GM21737 (cell line): ENCODE data around the gene LYST.

ENCODE experiments used
- ATAC-seq: cut with Tn5 transposase; IDR thresholded peaks from one replicate; pipeline ENCODE4 v1.9.1; 2021; ENCODE audit warnings: mild to moderate bottlenecking, moderate library complexity; ENCODE audit not compliant: unreplicated experiment

LYST gene

GRCh38 chr1:235722858-235723257 lies 143.8 kb downstream of the LYST start:
- no peak for ATAC-seq

- no peak for ATAC-seq
These were observed 144.7 kb downstream of the LYST start for GRCh38 chr1:235721982-235722381.

GRCh38 chr1:235720544-235720943 lies 146.2 kb downstream of the LYST start:
- ATAC-seq, result no peak

- ATAC-seq, result no peak
These were observed 152.4 kb downstream of the LYST start for GRCh38 chr1:235714205-235714897.

GRCh38 chr1:235712812-235713211 lies 153.9 kb downstream of the LYST start:
- no peak for ATAC-seq

GRCh38 chr1:235710687-235711086 lies 156.0 kb downstream of the LYST start:
- no peak for ATAC-seq

- ATAC-seq, result no peak
These were observed 157.7 kb downstream of the LYST start for GRCh38 chr1:235709018-235709417.

GRCh38 chr1:235708390-235708962 lies 158.2 kb downstream of the LYST start:
- ATAC-seq, result no peak

GRCh38 chr1:235703506-235703905 lies 163.2 kb downstream of the LYST start:
- no peak for ATAC-seq

GRCh38 chr1:235702412-235702811 lies 164.3 kb downstream of the LYST start:
- ATAC-seq, result no peak

- ATAC-seq, result no peak
These were observed 169.2 kb downstream of the LYST start for GRCh38 chr1:235697508-235697907.

- no peak for ATAC-seq
These were observed 177.3 kb downstream of the LYST start for GRCh38 chr1:235689356-235689755.

GRCh38 chr1:235688096-235688495 lies 178.6 kb downstream of the LYST start:
- no peak for ATAC-seq

- ATAC-seq, result no peak
These were observed 183.1 kb downstream of the LYST start for GRCh38 chr1:235683653-235684052.

GRCh38 chr1:235682216-235682615 lies 184.5 kb downstream of the LYST start:
- no peak for ATAC-seq

GRCh38 chr1:235679644-235680043 lies 187.1 kb downstream of the LYST start:
- ATAC-seq, result no peak

GRCh38 chr1:235679005-235679404 lies 187.7 kb downstream of the LYST start:
- ATAC-seq, result no peak

- ATAC-seq, result no peak
These were observed 191.4 kb downstream of the LYST start for GRCh38 chr1:235675152-235675890.

- no peak for ATAC-seq
These were observed 192.7 kb downstream of the LYST start for GRCh38 chr1:235673981-235674380.

- ATAC-seq, result no peak
These were observed 194.7 kb downstream of the LYST start for GRCh38 chr1:235671992-235672391.

GRCh38 chr1:235670157-235670776 lies 196.4 kb downstream of the LYST start:
- no peak for ATAC-seq

GRCh38 chr1:235669277-235669676 lies 197.4 kb downstream of the LYST start:
- ATAC-seq, result no peak
